Smooth muscle cell (in vitro differentiated cells): Measurements from ENCODE around the gene SLC30A3. TPM values are rescaled to one million over a fixed set of nuclear protein-coding genes. Genes with fewer than 3 reads are reported as not detected.

ENCODE experiments used
- DNase-seq: peaks from one replicate; lab custom pipeline; 2025; ENCODE audit not compliant: unreplicated experiment; lab: John Stamatoyannopoulos, UW
- H2AFZ ChIP-seq: fragments of 200-600 bp; sonication (generic); 2 replicates; pipeline ENCODE4 v1.6.0; 2016; ENCODE audit warnings: antibody characterized with exemption, low read depth, mild to moderate bottlenecking
- H3F3A ChIP-seq: fragments of 200-600 bp; sonication (generic); 2 replicates; pipeline ENCODE4 v1.6.0; 2017; ENCODE audit warnings: antibody characterized with exemption, low read depth
- H3K27ac ChIP-seq: fragments of 200-600 bp; sonication (generic); 2 replicates; pipeline ENCODE4 v1.5.1; 2016; ENCODE audit warnings: low read depth, mild to moderate bottlenecking
- H3K27me3 ChIP-seq: fragments of 200-600 bp; sonication (generic); 2 replicates; pipeline ENCODE4 v1.6.1; 2016; ENCODE audit warnings: low read depth, mild to moderate bottlenecking
- H3K36me3 ChIP-seq: fragments of 200-600 bp; sonication (generic); 2 replicates; pipeline ENCODE4 v1.5.1; 2016; ENCODE audit warnings: low read depth
- H3K4me1 ChIP-seq: fragments of 200-600 bp; sonication (generic); 2 replicates; pipeline ENCODE4 v1.5.1; 2016; ENCODE audit warnings: low read depth
- H3K4me2 ChIP-seq: fragments of 200-600 bp; sonication (generic); 2 replicates; pipeline ENCODE4 v1.6.0; 2016; ENCODE audit warnings: mild to moderate bottlenecking
- H3K4me3 ChIP-seq: fragments of 200-600 bp; sonication (generic); 2 replicates; pipeline ENCODE4 v1.5.1; 2016; ENCODE audit warnings: mild to moderate bottlenecking
- H3K79me2 ChIP-seq: fragments of 200-600 bp; sonication (generic); 2 replicates; pipeline ENCODE4 v1.6.0; 2016; ENCODE audit warnings: low read depth, mild to moderate bottlenecking
- H3K9ac ChIP-seq: fragments of 200-600 bp; sonication (generic); 2 replicates; pipeline ENCODE4 v1.6.0; 2016; ENCODE audit warnings: low read depth
- H3K9me3 ChIP-seq: fragments of 200-600 bp; sonication (generic); replicated peaks from 2 replicates; pipeline ENCODE4 v1.5.1; 2016; ENCODE audit warnings: low read depth
- H4K20me1 ChIP-seq: fragments of 200-600 bp; sonication (generic); 2 replicates; pipeline ENCODE4 v1.6.0; 2016; ENCODE audit warnings: low read depth
- WGBS: methylation state at CpG from one replicate; pipeline ENCODE4 v1.1.7; 2016; ENCODE audit warnings: low lambda C conversion rate; 5-methylcytosine and 5-hydroxymethylcytosine counted together
- polyA plus RNA-seq: library from polyadenylated mRNA; unstranded; fragments of >200 nt; fragmentation: Nextera tagmentation; extraction: Ambion mirVana; gene quantifications from 2 replicates; pipeline ENCODE4 v1.2.1, GENCODE V29; 2016
- total RNA-seq: library from RNA; depleted of rRNA; stranded (reverse); fragments of >200 nt; gene quantifications from 2 replicates; pipeline ENCODE4 v1.2.3, GENCODE V29; 2014
- TF ChIP-seq, protein P1 (sequence below): fragments of 200-600 bp; sonication (generic); IDR thresholded peaks from 2 replicates; pipeline ENCODE4 v1.5.1; 2017; ENCODE audit warnings: borderline replicate concordance, mild to moderate bottlenecking, antibody characterized with exemption; ENCODE audit not compliant: insufficient read depth, poor library complexity, severe bottlenecking

The SLC30A3 gene
- total and polyA plus RNA-seq, 2 experiments from 2014 or later: 0.17 TPM; not detected in 1

DNA sequence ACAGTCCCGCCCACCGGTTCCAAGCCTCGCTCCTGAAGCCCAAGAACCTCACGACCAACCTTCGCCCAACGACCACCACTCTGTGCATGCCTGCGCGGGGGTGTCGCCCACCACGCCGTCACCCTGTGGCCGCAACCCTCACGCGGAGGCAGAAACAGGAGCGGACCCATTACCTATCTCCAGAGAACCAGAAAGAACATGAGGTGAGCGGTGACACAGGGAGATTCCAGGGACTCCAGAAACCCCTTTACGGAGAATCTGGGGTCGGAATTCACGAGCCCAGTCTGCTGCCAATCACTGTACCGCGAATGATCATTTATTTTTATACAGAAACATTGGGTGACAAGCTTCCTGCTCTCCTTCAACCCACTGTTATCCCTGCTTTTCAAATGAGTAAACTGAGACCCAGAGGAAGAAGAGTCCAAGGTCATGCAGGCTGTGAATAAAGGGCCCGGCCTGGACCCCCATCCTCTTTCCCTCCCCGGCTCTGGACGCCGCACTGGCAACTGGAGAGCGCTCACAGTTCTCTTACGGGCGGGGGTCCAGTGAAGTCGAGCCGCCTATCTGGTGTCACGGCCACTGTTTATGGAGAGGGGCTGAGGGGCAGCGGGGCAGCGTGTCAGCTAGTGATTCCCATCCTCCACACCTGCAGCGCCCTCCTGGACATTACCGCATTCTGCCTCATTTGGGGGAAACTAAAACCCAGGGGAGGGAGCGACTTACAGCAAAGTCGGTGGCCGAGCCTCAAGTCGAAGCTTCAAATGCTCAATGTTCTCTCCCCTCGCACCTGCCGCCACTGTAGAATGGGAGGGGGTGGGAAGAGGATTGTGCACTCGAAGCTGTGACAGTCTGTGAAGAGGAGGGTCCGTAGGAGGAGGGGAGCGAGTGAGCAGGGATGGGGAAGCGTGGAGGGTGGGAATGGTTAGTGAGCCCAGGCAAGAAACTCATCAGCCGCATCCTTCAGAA is 723 bp upstream of the SLC30A3 start:
- H3K4me1 ChIP-seq: peaks cover 18% of the 10 kb centered on the region
- H3K36me3 ChIP-seq: no peaks in the 10 kb centered on the region
- 5% methylated on average over 46 of the region's 46 CpGs for WGBS
- peak overlapping the region; percentile 46 for H3K4me3 ChIP-seq
- peak overlapping the region; percentile 88 for H3K4me2 ChIP-seq
- H2AFZ ChIP-seq: no peak overlapping the region
- H3K9ac ChIP-seq: no peak overlapping the region
- no peak overlapping the region for H3K27ac ChIP-seq
- TF ChIP-seq, protein P1, sequence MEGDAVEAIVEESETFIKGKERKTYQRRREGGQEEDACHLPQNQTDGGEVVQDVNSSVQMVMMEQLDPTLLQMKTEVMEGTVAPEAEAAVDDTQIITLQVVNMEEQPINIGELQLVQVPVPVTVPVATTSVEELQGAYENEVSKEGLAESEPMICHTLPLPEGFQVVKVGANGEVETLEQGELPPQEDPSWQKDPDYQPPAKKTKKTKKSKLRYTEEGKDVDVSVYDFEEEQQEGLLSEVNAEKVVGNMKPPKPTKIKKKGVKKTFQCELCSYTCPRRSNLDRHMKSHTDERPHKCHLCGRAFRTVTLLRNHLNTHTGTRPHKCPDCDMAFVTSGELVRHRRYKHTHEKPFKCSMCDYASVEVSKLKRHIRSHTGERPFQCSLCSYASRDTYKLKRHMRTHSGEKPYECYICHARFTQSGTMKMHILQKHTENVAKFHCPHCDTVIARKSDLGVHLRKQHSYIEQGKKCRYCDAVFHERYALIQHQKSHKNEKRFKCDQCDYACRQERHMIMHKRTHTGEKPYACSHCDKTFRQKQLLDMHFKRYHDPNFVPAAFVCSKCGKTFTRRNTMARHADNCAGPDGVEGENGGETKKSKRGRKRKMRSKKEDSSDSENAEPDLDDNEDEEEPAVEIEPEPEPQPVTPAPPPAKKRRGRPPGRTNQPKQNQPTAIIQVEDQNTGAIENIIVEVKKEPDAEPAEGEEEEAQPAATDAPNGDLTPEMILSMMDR: no peak
- no peaks in the 10 kb centered on the region for H3K9me3 ChIP-seq
- no peaks in the 10 kb centered on the region for H3K79me2 ChIP-seq
- H3K27me3 ChIP-seq: peaks cover 100% of the 10 kb centered on the region
- H3F3A ChIP-seq: no peaks in the 10 kb centered on the region
- no peaks in the 10 kb centered on the region for H4K20me1 ChIP-seq
- no peak for DNase-seq

DNA sequence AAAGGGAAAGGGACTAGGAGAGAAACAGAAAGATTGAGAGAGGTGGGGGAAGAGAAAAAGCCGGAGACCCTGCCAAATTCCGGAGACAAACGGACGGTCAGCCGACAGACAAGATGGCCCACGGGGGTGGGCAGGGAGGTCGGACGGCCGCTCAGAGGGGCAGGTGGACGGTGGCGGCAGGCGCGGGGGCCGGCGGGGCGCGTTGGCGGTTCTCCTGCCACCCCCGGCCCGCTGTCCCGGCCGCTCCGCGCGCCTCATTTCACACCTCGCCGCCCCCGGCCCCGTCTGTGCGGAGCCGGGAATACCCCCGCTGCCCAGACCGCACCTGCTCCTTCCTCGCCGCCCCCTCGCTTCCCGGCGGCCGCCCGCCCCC is 935 bp downstream of the SLC30A3 start:
- Histone ChIP-seq H3K4me1 (peaks cover 18% of the 10 kb centered on the region), H3K36me3 (no peaks in the 10 kb centered on the region), H3K9ac (no peak overlapping the region), H3K9me3 (no peaks in the 10 kb centered on the region), H3K4me2 (peak overlapping the region; percentile 88), H3K27me3 (peaks cover 95% of the 10 kb centered on the region), H3K27ac (no peak overlapping the region), H2AFZ (no peak overlapping the region), H4K20me1 (no peaks in the 10 kb centered on the region), H3F3A (no peaks in the 10 kb centered on the region), H3K79me2 (no peaks in the 10 kb centered on the region), H3K4me3 (no peak overlapping the region)
- no peak for DNase-seq
- 8% methylated on average over 12 of the region's 40 CpGs for WGBS
- TF ChIP-seq, protein P1: no peak

DNA sequence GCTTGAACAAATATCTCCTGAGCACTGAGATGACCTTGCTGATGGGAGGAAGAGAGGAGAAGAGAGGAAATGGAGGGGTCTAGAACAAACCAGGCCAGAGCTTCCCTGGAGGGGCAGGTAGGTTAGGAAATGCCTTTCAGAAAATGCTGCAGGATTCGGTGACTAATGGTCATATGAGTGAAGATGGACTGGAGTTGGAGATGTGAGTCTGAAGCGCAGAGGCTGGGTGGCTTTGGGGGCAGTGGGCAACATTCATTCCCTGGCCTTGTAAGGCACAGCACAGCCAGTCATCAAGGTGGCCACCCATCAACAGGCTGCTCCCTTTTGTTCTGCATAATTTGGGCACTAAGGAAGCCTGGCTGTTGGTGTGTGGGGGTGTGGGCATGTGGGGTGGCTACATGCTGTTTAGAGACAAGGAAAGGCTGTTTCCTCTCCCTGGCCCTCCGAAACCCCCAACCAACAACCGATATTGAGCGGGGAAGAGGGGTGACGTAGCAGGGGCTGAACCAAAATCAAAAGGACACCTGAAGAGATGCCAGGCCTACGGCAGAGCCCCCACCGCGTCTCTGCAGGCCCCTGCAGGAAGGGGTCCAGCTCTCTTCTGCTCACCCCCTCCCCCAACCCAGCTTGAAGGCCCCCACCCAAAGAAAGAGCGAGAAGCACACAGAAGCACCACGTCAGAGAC is 1.5 kb downstream of the SLC30A3 start:
- peaks cover 95% of the 10 kb centered on the region for H3K27me3 ChIP-seq

More for the DNA sequence above, 1.5 kb downstream of the SLC30A3 start:
- Histone ChIP-seq H3K4me1 (peaks cover 18% of the 10 kb centered on the region), H3K9me3 (no peaks in the 10 kb centered on the region), H4K20me1 (no peaks in the 10 kb centered on the region), H2AFZ (no peak overlapping the region), H3K79me2 (no peaks in the 10 kb centered on the region), H3K27ac (no peak overlapping the region), H3K9ac (no peak overlapping the region), H3K4me3 (no peak overlapping the region), H3F3A (no peaks in the 10 kb centered on the region), H3K36me3 (no peaks in the 10 kb centered on the region), H3K4me2 (peak overlapping the region; percentile 88)
- TF ChIP-seq, protein P1: no peak
- WGBS: 59% methylated on average over 10 of the region's 11 CpGs
- no peak for DNase-seq
